Measurements from ENCODE around the gene PPARD.
A peak's percentile ranks its signal among the peaks of the same experiment; 100 is the strongest.
"Not testable (repeated sequence)": the region's sequence is repeated elsewhere in the genome, so short reads cannot be mapped to it uniquely, and the experiment has no call there.

Gene PPARD

DNA sequence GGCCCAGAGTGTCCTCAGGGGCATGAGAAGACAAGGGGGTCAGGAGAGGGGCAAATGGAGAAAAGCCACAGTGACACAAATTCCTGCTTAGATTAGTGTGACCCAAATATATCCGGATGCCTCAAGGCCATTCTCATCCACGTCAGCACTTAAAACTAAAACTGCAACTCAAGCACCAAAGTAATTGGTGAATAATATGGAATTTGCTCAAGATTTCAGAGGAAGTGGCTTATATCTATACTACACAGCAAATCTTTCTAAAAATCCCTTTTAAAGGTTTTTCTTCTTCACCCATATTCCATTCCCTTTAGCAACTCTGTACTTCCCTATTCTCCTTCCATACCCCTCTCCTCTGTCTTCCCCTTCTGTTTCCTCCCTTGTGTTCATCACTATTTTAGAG is 29.6 kb upstream of the PPARD start:
- no peak for DNase-seq

DNA sequence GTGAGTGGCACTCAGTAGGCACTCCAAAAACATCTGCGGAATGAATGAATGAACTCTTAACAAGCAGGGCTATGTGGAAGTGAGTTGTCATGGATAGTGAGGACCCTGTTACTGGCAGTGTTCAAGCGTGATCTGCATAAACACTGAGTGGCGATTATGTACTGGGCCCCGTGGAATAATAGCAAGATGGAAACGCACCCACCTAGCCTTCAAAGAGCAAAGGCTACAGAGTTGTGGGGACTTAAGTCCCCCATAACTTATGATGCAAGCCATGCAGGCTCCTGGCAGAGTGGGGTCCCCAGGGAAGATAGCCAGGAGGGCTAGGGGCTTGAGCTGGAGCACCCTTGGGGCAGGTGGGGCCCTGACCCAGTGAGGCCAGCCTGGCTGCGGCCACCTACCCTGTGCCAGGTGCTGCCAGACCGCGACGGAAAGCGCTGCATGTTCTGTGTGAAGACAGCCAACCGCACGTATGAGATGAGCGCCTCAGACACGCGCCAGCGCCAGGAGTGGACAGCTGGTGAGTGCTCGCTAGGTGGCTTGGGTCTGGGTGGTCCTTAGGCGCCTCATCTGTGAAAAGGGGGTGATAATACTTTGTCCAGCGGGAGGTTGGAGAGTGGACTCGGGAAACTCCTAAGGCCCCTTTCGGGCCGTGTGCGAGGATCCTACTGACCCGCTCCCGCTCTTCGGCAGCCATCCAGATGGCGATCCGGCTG is 24.7 kb upstream of the PPARD start:
- peak; percentile 75 for DNase-seq

DNA sequence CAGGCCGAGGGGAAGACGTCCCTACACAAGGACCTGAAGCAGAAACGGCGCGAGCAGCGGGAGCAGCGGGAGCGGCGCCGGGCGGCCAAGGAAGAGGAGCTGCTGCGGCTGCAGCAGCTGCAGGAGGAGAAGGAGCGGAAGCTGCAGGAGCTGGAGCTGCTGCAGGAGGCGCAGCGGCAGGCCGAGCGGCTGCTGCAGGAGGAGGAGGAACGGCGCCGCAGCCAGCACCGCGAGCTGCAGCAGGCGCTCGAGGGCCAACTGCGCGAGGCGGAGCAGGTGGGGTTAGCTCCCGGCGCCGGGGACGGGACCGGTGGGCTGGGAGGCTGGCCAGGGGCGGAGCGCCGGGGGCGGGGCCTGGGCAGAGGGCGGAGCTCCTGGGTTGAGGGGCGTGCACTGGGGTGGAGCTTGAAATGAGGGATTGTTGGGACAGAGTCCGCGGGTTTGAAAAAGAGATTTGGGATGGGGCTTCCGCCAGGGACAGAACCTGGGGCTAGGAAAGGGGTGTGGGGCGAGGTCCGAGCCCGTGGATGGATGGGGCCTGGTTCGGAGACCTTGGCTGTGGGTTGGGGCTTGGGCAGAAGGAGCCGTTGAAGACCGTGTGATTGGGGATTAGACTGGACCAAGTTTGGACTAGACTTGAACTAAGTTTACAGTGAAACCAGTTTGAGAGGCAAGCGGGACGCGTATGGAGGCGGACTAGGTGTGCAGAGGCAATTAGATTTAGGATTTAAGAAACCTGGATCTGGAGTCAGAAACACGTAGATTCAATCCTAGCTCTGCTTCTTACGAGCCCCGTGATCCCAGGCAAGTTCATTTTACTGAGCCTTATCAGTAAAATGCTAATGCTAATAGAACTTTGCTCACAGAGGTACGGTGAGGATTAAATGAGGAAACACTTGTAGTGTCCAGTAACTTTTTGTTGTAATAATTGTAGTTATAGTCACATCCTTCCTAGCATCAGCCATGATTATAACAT is 23.9 kb upstream of the PPARD start:
- DNase-seq: peak; percentile 89

DNA sequence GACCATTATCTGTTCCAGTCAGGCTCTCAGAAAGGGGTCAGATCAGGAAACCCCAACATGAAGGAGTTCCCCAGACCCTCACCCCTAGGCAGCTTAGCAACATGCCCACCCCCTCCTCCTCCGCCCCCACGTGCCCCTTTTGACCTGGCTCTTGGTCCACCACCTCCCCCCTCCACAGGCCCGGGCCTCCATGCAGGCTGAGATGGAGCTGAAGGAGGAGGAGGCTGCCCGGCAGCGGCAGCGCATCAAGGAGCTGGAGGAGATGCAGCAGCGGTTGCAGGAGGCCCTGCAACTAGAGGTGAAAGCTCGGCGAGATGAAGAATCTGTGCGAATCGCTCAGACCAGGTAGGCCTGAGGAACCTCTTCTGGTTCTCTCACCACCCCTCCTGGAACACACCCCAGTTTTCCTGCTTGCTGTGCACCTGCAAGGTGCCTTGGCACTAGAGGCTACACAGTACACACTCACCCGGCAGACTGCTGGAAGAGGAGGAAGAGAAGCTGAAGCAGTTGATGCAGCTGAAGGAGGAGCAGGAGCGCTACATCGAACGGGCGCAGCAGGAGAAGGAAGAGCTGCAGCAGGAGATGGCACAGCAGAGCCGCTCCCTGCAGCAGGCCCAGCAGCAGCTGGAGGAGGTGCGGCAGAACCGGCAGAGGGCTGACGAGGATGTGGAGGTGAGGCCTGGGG is 22.9 kb upstream of the PPARD start:
- DNase-seq: no peak

DNA sequence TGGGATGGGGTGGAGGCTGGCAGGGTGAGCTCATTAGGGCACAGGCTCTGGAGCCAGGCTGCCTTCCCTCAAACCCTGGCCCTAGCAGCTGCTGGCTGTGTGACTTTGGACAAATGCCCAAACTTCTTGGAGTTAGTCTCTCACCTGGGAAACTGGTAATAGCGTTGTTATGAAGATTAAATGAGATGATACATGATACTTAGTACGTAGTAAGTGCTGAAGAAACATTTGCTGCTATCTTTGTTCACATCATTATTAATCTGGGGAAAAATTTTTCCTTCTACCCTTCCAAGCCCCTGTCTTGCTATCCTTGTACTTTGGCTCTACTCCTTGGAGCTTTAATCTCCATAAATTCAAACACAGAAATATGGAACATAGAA is 22.3 kb upstream of the PPARD start:
- no peak for DNase-seq

DNA sequence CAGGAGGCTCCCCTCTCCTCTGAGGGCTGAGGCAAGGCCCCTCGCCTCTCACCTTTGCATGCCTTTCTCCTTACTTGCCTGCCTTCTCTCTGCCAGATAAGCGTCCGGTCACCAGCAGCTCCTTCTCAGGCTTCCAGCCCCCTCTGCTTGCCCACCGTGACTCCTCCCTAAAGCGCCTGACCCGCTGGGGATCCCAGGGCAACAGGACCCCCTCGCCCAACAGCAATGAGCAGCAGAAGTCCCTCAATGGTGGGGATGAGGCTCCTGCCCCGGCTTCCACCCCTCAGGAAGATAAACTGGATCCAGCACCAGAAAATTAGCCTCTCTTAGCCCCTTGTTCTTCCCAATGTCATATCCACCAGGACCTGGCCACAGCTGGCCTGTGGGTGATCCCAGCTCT is 21.3 kb upstream of the PPARD start:
- DNase-seq: no peak

DNA sequence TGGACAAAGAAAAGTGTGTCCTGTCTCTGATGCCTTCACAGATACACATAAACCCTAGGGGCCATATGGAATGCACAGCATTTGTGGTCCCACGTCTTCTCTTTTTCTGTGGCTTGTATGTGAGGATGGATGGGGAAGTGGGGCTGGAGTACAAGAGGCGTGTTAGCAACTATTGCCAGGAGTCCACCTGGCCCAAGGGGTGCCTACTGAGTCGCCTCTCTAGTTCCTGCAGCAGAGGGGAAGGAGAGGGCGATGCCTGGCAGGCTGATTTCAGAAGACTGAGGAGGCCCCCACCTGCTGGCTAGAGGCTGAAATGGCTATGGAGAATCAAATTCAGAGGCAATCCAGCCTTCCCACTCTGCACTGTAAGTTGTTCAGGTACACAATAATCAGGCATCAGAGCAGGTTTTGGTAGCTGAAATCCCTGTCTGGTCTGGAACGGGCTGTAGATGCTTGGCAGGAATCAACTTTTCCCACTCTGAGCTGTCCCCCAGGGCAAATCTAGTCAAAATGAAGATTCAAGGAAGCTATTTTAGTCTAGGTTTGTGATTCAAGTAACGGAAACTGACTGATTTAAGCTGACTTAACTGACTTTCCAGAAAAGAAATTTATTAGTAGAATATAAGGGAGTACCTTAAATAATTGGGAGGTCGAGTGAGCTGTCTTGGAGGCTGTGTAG is 14.9 kb upstream of the PPARD start:
- peak; percentile 72 for DNase-seq

DNA sequence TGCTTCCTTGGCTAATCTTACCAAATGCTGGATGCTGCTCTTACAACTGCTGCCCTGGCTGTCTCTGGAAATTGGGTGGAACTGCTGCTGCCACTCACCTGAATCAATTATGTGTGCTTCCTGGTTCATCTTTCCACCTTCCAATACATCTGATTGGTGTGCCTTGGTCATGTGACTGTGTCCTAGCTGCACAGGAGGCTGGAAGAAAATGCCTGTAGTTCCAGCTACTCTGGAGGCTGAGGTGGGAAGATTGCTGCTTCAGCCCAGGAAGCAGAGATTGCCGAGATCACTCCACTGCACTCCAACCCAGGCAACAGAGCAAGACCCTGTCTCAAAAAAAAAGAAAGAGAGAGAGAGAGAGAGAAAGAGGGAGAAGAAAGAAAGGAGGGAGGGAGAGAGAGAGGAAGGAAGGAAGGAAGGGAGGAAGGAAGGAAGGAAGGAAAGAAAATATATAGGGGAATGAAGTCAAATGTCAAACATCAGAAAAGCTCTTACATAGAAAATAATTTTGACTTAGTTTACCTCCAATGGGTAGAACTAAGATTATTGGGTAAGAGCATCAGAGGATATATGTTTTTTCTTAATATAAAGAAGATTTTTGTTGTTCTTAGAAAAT is 14.1 kb upstream of the PPARD start:
- peak; percentile 47 for DNase-seq

DNA sequence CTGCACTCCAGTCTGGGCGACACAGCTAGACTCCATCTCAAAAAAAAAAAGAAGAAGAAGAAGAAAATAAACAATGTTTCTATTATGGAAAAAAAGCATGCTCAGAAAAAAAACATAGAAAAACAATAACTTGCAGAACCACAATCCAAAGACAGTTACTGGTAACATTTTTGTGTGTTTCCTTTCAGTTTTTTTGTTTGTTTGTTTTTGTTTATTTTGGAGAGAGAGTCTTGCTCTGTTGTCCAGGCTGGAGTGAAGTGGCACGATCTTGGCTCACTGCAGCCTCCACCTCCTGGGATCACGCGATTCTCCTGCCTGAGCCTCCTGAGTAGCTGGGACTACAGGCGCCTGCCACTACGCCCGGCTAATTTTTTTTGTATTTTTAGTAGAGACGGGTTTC is 13.4 kb upstream of the PPARD start:
- DNase-seq: not testable (repeated sequence)

DNA sequence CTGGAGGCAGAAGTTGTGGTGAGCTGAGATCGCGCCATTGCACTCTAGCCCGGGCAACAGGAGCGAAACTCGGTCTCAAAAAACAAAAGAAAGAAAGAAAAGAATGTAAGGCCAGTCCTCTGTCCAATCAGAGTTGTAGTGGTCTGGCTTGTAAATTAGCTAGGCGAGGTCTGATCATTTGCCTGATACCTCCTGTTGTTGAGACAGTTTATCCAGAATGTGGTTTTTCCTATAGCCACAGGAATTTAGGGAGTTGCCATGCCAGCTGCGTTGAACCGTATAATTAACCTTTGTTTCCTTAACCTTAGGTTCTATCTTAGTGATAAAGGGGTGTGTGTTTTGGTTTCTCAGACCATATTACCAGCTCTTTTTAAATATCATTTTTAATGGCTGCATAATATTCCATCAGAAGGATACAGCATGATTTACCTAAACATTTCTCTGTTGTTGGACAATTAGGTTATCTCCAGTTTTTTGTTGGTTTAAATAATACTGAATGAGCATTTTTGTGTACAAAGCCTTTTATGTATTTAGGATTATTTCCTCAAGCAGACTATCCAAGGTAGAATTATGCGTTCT is 11.7 kb upstream of the PPARD start:
- DNase-seq: no peak

DNA sequence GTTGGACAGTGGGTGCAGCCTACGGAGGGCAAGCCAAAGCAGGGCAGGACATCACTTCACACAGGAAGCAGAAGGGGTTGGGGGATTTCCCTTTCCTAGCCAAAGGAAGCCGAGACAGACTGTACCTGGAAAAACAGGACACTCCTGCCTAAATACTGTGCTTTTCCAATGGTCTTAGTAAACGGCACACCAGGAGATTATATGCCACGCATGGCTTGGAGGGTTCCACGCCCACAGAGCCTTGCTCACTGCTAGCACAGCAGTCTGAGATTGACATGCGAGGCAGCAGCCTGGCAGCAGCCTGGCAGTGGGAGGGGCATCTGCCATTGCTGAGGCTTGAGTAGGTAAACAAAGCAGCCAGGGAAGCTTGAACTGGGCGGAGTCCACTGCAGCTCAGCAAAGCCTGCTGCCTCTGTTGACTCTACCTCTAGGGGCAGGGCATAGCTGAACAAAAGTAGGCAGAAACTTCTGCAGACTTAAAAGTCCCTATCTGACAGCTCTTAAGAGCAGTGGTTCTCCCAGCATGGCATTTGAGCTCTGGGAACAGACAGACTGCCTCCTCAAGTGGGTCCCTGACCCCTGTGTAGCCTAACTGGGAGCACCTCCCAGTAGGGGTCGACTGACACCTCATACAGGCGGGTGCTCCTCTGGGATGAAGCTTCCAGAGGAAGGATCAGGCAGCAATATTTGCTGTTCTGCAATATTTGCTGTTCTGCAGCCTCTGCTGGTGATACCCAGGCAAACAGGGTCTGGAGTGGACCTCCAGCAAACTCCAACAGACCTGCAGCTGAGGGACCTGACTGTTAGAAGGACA is 10.1 kb upstream of the PPARD start:
- peak; percentile 89 for DNase-seq

DNA sequence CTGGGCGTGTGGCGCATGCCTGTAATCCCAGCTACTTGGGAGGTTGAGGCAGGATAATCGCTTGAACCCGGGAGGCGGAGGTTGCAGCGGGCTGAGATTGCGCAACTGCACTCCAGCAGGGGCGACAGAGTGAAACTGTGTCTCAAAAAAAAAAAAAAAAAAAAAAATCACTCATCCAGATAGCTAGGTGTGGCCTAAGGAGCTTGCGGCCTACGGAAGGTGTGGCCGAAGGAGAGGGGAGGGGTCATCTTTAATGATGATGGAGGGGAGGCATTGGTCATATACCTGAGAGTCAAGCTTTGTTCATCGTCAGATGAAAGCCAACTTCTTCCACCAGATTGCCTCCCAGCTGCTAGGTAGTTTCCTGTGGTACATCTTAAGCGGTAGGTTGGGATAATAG is 801 bp upstream of the PPARD start:
- DNase-seq: peak; percentile 14

DNA sequence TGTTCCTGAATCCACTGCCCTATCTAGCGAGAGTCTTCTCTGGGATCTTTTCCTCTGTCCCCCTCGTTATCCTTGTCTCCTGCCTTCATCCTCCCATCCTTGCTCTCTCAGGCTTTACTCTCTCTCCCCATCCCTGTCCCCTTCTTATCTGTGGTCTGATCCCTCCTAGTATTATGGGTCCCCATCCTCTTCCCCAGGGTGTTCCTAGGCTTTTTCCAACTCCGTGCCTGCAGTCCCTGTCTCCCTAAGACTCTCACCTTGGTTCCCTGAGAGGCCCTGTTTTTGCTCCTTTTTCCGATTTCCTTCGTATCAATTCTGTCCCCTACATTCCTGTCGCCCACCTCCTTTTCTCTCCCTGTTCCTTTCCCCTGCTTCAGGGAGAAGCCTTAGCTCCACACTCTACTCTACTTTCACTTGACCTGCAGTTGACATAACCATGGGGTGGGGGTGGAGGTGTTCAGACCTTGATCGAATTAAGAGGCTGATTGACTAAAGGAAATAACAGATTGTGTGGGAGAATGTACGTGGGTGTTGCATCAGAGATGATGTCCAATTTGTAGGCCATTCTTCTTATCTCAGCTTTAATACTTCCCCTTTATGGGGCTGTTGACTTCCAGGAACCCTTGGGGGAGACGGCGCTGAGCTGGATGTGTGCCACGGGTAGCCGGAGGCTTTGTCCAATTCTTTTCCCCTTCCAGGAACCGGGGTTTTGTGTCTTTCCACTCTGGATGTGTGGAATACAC is 905 bp downstream of the PPARD start:
- DNase-seq: no peak

DNA sequence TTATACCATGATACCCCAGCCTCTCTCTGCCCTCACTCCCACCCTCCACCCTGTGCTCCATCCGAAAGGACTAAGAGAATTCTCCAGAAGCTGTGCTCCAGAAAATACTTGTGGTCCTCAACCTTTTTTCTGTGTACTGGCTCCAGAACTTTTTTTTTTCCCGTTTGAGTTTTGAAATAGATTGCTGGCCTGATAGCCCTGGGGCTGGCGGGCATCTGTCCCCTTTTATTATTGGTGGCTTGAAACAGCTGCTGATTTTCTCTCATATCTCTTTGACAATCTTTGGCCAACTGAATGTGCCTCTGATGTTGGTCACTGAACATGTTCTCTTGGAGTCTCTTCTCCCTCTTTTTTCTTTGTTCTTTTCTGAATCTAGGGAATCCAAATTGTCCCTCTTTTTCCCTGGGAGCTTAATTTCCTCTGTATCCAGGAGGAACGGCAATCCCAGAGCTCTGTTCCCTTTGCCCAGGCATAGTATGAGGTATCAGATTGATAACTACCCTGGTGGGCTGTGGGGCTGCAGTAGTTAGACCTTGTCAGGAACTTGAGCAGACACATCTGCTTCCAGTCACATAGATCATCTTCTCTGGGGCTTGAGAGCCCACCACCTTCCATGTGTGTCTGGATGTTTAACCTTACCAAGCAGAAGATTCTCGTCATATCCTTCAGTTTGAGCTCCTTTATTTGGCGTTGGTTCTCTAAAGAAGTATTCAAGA is 1.6 kb downstream of the PPARD start:
- DNase-seq: no peak

DNA sequence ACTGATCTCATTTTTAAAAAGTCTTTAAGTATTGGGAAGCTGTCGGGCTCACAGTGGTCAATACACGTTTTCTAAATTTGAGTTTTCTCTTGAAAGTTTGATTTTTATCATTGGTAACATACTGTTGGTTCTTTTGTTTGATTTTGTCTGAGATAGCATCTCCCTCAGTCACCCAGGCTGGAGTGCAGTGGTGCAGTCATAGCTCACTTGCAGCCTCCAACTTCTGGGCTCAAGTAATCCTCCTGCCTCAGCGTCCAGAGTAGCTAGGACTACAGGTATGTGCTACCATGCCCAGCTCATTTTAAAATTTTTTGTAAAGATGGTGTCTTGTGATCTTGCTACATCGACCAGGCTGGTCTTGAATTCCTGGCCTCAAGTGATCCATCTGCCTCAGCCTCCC is 9.1 kb downstream of the PPARD start:
- no peak for DNase-seq

DNA sequence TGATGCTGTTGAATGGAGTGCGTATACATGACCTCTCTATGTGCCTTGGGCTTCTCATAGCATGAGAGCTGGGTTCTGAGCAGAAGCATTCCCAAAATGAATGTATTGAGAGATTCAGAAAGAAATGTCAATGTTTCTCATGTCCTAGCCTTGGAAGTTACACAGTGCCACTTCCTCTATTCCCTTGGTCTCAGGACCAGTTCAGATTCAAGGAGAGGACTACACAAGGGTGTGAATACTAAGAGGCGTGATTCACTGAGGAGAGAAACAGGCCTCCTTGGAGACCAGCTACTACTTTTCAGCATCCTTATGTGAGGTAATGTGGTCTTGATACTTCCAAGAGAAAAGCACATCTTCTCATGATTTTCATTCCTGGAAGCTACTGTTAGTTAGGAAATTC is 10.4 kb downstream of the PPARD start:
- DNase-seq: no peak

DNA sequence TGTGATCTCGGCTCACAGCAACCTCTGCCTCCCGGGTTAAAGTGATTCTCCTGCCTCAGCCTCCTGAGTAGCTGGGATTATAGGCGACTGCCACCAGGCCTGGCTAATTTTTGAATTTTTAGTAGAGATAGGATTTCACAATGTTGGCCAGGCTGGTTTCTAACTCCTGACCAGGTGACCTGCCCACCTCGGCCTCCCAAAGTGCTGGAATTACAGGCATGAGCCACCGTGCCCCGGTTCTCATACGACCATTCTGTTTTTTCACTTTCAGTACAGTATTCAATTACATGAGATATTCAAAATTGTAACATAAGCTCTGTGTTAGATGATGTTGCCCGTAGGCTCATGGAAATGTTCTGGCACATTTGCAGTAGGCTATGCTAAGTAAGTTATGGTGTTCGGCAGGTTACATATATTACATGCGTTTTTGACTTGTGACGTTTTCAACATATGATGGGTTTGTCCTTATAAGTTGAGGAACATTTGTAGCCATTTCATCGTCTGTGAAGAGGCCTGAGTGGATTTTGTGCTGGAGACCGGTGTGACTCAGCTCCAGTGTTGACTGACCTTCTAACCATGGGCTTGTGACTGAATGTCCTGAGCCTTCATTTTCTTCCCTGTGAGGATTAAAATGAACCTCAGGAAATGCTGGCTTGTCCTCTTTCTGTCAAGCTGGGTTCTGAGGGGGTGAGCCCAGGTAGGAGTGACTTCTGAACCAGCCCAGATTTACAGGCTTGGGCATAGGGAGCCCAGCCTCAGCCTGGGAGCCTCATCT is 12.2 kb downstream of the PPARD start:
- no peak for DNase-seq

DNA sequence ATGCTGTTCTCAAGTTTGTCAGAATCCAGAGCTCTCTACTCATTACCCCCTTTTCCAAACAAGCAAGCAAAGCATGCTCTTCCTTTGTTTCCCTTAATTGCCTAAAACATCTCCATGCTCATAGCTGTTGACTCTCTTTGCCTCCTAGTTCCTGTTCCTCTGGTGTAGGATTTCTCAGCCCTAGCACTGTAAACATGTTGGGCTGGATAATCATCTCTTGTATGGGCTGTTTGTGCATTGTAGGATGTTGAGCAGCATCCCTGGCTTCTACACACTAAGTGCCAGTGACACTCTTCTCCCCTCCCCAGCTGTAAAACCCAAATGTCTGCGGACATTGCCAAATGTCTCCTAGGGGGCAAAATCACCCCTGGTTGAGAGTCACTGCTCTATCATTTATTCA is 14.0 kb downstream of the PPARD start:
- DNase-seq: no peak

DNA sequence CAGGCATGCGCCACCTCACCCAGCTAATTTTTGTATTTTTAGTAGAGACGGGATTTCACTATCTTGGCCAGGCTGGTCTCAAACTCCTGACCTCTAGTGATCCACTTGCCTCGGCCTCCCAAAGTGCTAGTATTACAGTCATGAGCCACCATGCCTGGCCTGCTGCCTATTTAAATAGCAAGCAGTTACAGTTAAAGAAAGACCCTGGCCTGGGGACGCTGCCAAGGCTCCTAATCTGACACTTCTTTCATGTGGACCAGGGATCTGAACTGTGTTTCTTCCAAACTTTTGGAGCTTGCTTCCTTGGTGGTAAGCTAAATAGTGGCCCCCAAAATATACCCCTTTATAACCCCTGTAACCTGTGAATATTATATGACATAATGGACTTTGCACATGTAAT is 15.3 kb downstream of the PPARD start:
- no peak for DNase-seq

Data from DMS53 (cell line).